ENCODE results near the gene FBXL7. TPM values are rescaled to one million over a fixed set of nuclear protein-coding genes. Genes with fewer than 3 reads are reported as not detected.

FBXL7 gene
- polyA plus RNA-seq, 1 donor from 2014 or later: 0.24 TPM

DNA sequence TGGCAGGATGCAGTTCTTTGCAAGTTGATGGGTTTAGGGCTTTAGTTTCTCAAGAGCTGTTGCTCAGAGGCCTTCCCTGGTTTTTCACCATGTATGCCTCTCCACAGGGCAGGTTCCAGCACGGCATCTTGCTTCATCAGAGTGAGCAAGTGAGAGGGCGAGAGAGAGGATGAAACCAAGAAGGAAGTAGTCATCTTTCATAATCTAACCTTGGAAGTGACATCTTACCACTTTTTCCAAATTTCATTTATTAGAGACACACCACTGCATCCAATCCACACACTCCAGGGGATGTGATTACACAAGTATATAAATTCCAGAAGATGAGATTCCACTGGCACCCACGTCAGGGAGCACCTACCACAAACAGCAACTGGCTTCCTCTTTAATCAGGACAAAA, 385.2 kb downstream of the FBXL7 start:
- no peaks in the 10 kb centered on the region for H3K27me3 ChIP-seq (ENCODE audit: insufficient read depth, low read depth, low read length)
- no peaks in the 10 kb centered on the region for H3K9me2 ChIP-seq (ENCODE audit: insufficient read depth, low read length)
- no peak overlapping the region for H2AFZ ChIP-seq (ENCODE audit: low read depth, low read length)
- no peaks in the 10 kb centered on the region for H3F3A ChIP-seq (ENCODE audit: insufficient read depth, low read length, poor library complexity, severe bottlenecking)
- H3K27ac ChIP-seq (ENCODE audit: low read length): no peak overlapping the region
- no peaks in the 10 kb centered on the region for H3K79me2 ChIP-seq (replicated peaks; ENCODE audit: insufficient read depth, low read length)
- no peak overlapping the region for H3K4me2 ChIP-seq (ENCODE audit: low read length)
- TF ChIP-seq, protein P1, sequence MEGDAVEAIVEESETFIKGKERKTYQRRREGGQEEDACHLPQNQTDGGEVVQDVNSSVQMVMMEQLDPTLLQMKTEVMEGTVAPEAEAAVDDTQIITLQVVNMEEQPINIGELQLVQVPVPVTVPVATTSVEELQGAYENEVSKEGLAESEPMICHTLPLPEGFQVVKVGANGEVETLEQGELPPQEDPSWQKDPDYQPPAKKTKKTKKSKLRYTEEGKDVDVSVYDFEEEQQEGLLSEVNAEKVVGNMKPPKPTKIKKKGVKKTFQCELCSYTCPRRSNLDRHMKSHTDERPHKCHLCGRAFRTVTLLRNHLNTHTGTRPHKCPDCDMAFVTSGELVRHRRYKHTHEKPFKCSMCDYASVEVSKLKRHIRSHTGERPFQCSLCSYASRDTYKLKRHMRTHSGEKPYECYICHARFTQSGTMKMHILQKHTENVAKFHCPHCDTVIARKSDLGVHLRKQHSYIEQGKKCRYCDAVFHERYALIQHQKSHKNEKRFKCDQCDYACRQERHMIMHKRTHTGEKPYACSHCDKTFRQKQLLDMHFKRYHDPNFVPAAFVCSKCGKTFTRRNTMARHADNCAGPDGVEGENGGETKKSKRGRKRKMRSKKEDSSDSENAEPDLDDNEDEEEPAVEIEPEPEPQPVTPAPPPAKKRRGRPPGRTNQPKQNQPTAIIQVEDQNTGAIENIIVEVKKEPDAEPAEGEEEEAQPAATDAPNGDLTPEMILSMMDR (IDR thresholded peaks at IDR 0.05; ENCODE audit: poor library complexity, severe bottlenecking): no peak
- TF ChIP-seq POLR2AphosphoS5 (IDR thresholded peaks at IDR 0.05): no peak
- no peaks in the 10 kb centered on the region for H4K20me1 ChIP-seq (ENCODE audit: insufficient read depth)
- no peaks in the 10 kb centered on the region for H3K36me3 ChIP-seq (ENCODE audit: insufficient read depth, low read length)
- H3K4me3 ChIP-seq (ENCODE audit: low read length): no peak overlapping the region
- no peak overlapping the region for H3K9ac ChIP-seq (ENCODE audit: low read length)
- H3K9me3 ChIP-seq (ENCODE audit: low read length): no peaks in the 10 kb centered on the region

DNA sequence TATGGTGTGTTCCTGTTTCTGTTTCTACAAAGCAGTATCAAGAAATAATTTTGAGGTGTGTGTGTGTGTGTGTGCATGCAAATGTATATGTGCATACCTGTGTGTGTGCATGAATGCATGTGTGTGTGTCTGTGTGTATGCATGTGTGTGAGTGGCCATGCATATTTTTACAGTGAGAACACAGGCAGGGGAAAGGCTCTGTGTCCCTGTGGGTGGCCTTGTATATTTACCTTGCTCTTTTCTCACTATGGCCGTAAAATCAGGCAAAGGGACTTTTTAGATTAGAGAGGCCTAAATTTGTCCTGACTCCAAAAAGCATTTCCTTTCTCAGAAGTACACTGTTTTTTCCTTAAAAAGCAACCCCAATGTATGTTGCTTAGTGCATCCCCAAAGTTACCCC, 386.2 kb downstream of the FBXL7 start:
- Histone ChIP-seq H3K4me2 (ENCODE audit: low read length) (no peak overlapping the region), H4K20me1 (ENCODE audit: insufficient read depth) (no peaks in the 10 kb centered on the region), H3K27ac (ENCODE audit: low read length) (no peak overlapping the region), H3F3A (ENCODE audit: insufficient read depth, low read length, poor library complexity, severe bottlenecking) (no peaks in the 10 kb centered on the region), H3K4me3 (ENCODE audit: low read length) (no peak overlapping the region), H3K27me3 (ENCODE audit: insufficient read depth, low read depth, low read length) (no peaks in the 10 kb centered on the region), H3K9me3 (ENCODE audit: low read length) (no peaks in the 10 kb centered on the region), H3K9ac (ENCODE audit: low read length) (no peak overlapping the region), H3K36me3 (ENCODE audit: insufficient read depth, low read length) (no peaks in the 10 kb centered on the region), H2AFZ (ENCODE audit: low read depth, low read length) (no peak overlapping the region), H3K9me2 (ENCODE audit: insufficient read depth, low read length) (no peaks in the 10 kb centered on the region), H3K79me2 (replicated peaks; ENCODE audit: insufficient read depth, low read length) (no peaks in the 10 kb centered on the region)
- no peak for TF ChIP-seq EP300 (conservative IDR thresholded peaks at IDR 0.05; ENCODE audit: poor library complexity, severe bottlenecking)
- TF ChIP-seq, protein P2, sequence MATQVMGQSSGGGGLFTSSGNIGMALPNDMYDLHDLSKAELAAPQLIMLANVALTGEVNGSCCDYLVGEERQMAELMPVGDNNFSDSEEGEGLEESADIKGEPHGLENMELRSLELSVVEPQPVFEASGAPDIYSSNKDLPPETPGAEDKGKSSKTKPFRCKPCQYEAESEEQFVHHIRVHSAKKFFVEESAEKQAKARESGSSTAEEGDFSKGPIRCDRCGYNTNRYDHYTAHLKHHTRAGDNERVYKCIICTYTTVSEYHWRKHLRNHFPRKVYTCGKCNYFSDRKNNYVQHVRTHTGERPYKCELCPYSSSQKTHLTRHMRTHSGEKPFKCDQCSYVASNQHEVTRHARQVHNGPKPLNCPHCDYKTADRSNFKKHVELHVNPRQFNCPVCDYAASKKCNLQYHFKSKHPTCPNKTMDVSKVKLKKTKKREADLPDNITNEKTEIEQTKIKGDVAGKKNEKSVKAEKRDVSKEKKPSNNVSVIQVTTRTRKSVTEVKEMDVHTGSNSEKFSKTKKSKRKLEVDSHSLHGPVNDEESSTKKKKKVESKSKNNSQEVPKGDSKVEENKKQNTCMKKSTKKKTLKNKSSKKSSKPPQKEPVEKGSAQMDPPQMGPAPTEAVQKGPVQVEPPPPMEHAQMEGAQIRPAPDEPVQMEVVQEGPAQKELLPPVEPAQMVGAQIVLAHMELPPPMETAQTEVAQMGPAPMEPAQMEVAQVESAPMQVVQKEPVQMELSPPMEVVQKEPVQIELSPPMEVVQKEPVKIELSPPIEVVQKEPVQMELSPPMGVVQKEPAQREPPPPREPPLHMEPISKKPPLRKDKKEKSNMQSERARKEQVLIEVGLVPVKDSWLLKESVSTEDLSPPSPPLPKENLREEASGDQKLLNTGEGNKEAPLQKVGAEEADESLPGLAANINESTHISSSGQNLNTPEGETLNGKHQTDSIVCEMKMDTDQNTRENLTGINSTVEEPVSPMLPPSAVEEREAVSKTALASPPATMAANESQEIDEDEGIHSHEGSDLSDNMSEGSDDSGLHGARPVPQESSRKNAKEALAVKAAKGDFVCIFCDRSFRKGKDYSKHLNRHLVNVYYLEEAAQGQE (IDR thresholded peaks at IDR 0.05; ENCODE audit: borderline replicate concordance): no peak
- no peak for TF ChIP-seq RAD21 (conservative IDR thresholded peaks at IDR 0.05)
- TF ChIP-seq, protein P1 (IDR thresholded peaks at IDR 0.05; ENCODE audit: poor library complexity, severe bottlenecking): no peak
- no peak for TF ChIP-seq TAF1 (IDR thresholded peaks at IDR 0.05; ENCODE audit: low read depth)
- TF ChIP-seq SMC3 (conservative IDR thresholded peaks at IDR 0.05; ENCODE audit: poor library complexity): no peak
- TF ChIP-seq MXI1 (conservative IDR thresholded peaks at IDR 0.05; ENCODE audit: poor library complexity, severe bottlenecking): no peak
- no peak for TF ChIP-seq POLR2AphosphoS5 (IDR thresholded peaks at IDR 0.05)
- no peak for TF ChIP-seq EZH2 (IDR thresholded peaks at IDR 0.05; ENCODE audit: borderline replicate concordance, insufficient read depth, low read length, poor library complexity, severe bottlenecking)
